Right cardiac atrium (tissue), 5 donors: ENCODE measurements around the gene CDH6. TPM values are rescaled to one million over a fixed set of nuclear protein-coding genes. Genes with fewer than 3 reads are reported as not detected.

ENCODE experiments used
- ATAC-seq, 2 donors: fragments of 200-7000 bp; cut with Tn5 transposase; one replicate each; pipeline versions ENCODE4 v1.8.0 to v1.9.1; 2020; ENCODE audit warnings: moderate library complexity in 2 of 2, mild to moderate bottlenecking in 1 of 2
- DNase-seq, 3 donors: peaks; one replicate each; pipeline ENCODE4 v3.0.0-alpha.2; 2020
- H3K27ac ChIP-seq: one replicate; pipeline ENCODE4 v1.5.1; 2013; ENCODE audit warnings: mild to moderate bottlenecking, low read length, control low read depth, moderate library complexity
- H3K27me3 ChIP-seq: one replicate; pipeline ENCODE4 v1.6.1; 2013; ENCODE audit not compliant: control insufficient read depth, insufficient read depth
- H3K4me1 ChIP-seq: one replicate; pipeline ENCODE4 v1.6.1; 2013; ENCODE audit warnings: low read length; ENCODE audit not compliant: control insufficient read depth, insufficient read depth
- H3K4me3 ChIP-seq: one replicate; pipeline ENCODE4 v1.5.1; 2013; ENCODE audit warnings: low read length, control low read depth
- H3K9me3 ChIP-seq: one replicate; pipeline ENCODE4 v1.6.1; 2013; ENCODE audit warnings: low read length; ENCODE audit not compliant: control insufficient read depth
- WGBS: extraction: QIAGEN DNeasy Blood & Tissue Kit; methylation state at CpG from one replicate; pipeline ENCODE4 v1.1.7; 2013; 5-methylcytosine and 5-hydroxymethylcytosine counted together
- intact Hi-C, 4 donors: fragments of 100-400 bp; cut with DNase I; formaldehyde crosslinking; loops; one replicate each; pipeline versions ENCODE4 v1.11.0 to v1.14.0; 2022 to 2023
- polyA plus RNA-seq: library from polyadenylated mRNA; stranded (reverse); fragments of 200-250 nt; gene quantifications from one replicate; pipeline ENCODE4 v1.2.3, GENCODE V29; 2013
- total RNA-seq, 4 donors: library from RNA; stranded (reverse); fragmentation: NEBNext Ultra II Directional; extraction: Animal tissue kit (Norgen Biotek cat#: 25700); gene quantifications; one replicate each; pipeline ENCODE4 v1.2.1, GENCODE V29; 2021
- donor health status: healthy with polysubstance abuse.
- donor health status: DM: no; HTN: yes; CAD: no.
- donor health status: DM: no; HTN: no; CAD: no.
- donor health status: DM: no; HTN: yes; CAD: no; lungs with severe emphysema.
- donor health status: DM: yes; HTN: yes; CAD: no.

CDH6 gene
- total and polyA plus RNA-seq, 5 donors = 0.65 to 1.7 (median 1.0) TPM

DNA sequence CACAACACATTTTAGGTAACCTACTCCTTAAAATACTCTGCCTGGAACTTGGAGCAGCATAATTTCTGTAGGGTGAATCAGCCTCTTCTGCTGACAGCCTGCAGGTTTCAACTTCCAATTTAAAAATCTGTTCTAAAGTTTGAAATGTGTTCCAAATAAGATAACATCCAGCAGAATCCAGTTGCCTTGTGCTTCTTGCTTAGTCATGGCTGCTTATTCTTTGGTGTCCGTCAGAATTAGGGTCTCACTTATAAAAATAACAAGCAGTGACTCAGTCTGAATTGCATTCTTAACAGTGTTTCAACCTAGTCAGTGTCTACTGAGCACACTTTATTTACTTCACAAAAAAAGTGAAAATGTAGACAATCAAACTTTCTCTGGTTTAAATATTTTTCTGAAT is 3.7 kb downstream of the CDH6 start:
- Histone ChIP-seq H3K9me3 (no peaks in the 10 kb centered on the region), H3K4me1 (no peaks in the 10 kb centered on the region), H3K27ac (no peak overlapping the region), H3K4me3 (no peak overlapping the region), H3K27me3 (no peaks in the 10 kb centered on the region)
- intact Hi-C loops = no loop called here
- DNase-seq = no peak
- WGBS = 17% methylated on average over 1 of the region's 1 CpG
- ATAC-seq = no peak

DNA sequence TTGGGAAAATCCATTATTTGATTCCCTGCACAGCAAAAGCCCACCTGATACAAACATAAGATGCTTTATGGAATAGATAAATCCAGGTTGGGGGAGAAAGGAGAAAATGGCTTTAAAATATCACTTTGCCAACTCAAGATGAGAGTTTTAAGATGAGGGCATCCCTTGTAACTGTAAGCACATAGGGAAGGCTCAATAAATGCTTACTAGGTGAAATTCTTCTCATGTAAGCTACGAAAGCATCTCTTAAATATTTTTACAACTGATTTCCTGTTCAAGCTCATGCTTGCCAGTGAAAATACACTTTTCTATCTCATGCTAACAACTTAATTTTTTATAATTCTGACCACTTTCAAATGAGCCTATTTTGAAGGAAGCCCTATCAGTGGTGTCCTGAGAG is 11.5 kb downstream of the CDH6 start:
- no peaks in the 10 kb centered on the region for H3K27me3 ChIP-seq
- H3K4me3 ChIP-seq = no peak overlapping the region
- no peaks in the 10 kb centered on the region for H3K9me3 ChIP-seq
- DNase-seq (no peak), ATAC-seq (no peak)
- 46% methylated on average over 1 of the region's 1 CpG for WGBS
- intact Hi-C loops = no loop called here
- no peak overlapping the region for H3K27ac ChIP-seq
- H3K4me1 ChIP-seq = no peaks in the 10 kb centered on the region

DNA sequence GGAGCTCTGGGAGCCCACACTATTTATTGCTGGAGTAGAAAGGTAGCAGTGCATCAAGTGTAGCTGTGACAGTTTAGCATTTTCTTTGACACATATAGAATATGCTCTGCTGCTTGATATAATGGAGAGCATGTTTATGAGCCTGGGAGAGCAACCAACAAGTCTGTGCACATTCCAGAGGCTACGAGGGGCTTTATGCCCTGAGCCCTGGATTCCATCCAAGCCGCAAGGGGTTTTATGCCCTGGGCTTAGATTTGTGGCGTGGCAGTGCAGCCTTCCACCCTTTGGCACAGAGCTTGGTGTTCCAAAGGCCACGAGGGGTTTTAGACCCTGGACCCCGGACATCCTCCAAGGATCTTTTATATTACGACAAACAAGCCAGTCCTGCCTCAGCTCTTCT is 14.6 kb downstream of the CDH6 start:
- no peak overlapping the region for H3K27ac ChIP-seq
- ATAC-seq (no peak), DNase-seq (no peak)
- no peaks in the 10 kb centered on the region for H3K27me3 ChIP-seq
- no peaks in the 10 kb centered on the region for H3K4me1 ChIP-seq
- H3K9me3 ChIP-seq = no peaks in the 10 kb centered on the region
- intact Hi-C loops = no loop called here
- WGBS = 92% methylated on average over 6 of the region's 6 CpGs
- H3K4me3 ChIP-seq = no peak overlapping the region

DNA sequence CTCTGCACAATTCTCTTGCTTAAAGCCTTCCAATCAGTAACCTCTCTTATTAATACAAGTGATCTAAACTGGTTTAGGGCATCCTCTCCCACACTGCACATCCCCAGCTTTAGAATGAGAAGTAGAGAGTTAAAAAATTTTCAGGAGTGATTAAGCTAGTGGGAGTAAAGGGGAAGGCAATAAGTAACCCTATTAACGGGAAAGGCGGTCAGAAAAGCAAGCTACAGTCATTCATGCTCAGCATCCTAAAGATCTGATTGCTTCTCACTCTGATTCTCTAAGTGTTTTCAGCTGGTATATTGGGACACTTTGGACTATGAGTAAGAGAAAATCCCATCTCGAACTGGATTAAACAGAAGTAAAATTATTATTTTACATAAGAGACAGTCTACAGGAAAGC is 15.8 kb downstream of the CDH6 start:
- WGBS = 65% methylated on average over 3 of the region's 3 CpGs
- peaks cover 2% of the 10 kb centered on the region for H3K4me1 ChIP-seq
- H3K9me3 ChIP-seq = peaks cover 2% of the 10 kb centered on the region
- DNase-seq (no peak), ATAC-seq (no peak)
- H3K27me3 ChIP-seq = no peaks in the 10 kb centered on the region
- H3K27ac ChIP-seq = no peak overlapping the region
- no peak overlapping the region for H3K4me3 ChIP-seq
- intact Hi-C loops = no loop called here

DNA sequence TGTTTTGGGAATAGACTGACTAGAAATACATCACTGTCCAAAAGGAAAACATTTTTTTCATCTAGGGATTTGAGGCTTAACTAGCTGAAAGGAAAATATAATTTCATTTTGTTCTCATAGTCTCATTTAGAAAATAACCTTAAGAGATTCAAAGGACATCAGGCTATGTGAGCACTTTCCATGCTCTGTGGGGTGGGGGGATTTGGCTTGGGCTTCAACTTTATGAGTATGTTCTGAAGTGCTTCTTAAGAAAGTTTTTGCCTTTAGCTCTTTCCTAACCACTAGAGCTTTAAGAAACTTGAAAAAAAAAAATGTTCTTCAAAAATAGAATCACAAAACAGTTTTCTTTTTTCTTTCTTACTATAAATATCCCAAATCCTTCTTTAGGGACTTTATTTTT is 17.6 kb downstream of the CDH6 start:
- no peak for ATAC-seq
- Histone ChIP-seq H3K27ac (no peak overlapping the region), H3K27me3 (no peaks in the 10 kb centered on the region)

DNA sequence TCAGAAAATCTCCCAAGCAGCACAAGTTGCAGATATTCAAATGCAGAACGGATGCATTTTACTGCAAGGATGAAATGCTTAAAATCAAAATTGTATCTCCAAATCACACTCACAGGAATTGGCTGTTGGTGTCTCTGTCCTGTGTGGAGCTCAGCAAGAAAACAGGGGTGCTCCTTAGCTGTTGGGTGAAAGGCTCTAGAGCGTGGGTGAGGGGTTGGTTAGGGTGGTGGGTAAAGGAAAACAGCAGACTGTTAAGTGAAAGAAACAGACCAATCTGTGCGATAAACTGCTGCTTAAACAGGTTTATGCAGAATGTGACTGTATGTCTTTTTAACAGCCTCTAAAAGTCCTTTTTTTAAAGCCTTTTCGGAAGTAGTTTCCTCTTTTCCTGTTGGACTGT is 19.8 kb downstream of the CDH6 start:
- no peak for DNase-seq
- intact Hi-C loops = no loop called here
- no peak for ATAC-seq
- 59% methylated on average over 4 of the region's 4 CpGs for WGBS
- Histone ChIP-seq H3K27ac (no peak overlapping the region), H3K9me3 (peaks cover 2% of the 10 kb centered on the region), H3K4me1 (peaks cover 2% of the 10 kb centered on the region), H3K27me3 (no peaks in the 10 kb centered on the region), H3K4me3 (no peak overlapping the region)

More for the DNA sequence above, 17.6 kb downstream of the CDH6 start:
- intact Hi-C loops = no loop called here
- Histone ChIP-seq H3K4me1 (peaks cover 2% of the 10 kb centered on the region), H3K4me3 (no peak overlapping the region), H3K9me3 (peaks cover 2% of the 10 kb centered on the region)
- no peak for DNase-seq

DNA sequence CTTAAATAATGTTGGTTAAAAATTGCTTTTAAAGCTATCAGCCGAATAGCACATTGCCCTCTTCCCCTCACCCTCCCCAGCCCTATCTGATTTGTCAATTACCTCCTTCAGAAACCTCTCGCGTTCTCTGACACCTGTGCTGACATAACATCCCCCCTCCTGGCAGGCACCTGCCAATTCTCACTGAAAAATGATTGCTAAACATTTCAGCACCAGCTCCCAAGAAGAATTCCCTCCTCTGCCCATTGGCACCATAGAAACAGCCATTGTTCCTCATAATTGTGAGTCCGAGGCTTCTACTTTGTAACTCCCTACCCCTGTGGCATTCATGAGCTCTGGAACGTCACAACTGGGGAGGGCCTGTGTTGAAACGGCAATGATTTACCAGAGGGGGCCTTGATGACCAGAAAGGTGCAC is 20.2 kb downstream of the CDH6 start:
- intact Hi-C loops = no loop called here
- Histone ChIP-seq H3K9me3 (peaks cover 2% of the 10 kb centered on the region), H3K27ac (no peak overlapping the region), H3K4me1 (peaks cover 2% of the 10 kb centered on the region), H3K4me3 (no peak overlapping the region), H3K27me3 (no peaks in the 10 kb centered on the region)
- DNase-seq = no peak
- no peak for ATAC-seq
- WGBS = 22% methylated on average over 6 of the region's 6 CpGs

DNA sequence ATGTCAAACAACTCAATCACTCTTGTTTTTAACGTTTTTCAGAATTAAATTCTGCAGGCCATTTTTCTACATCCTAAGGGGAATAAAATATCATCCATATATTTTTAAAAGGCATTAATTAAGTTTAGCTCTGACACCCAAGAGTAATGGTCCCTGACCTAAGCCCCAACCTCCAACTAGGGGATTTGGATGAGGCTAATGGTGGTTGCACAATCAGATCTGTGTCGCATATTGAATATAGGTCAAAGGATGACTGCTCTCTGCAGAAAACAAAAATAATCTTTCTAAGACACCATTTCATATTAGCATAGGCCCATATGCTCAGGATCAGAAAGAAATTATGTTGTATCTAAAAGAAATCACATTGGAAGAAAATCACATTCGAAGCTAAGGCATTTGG is 20.7 kb downstream of the CDH6 start:
- H3K27ac ChIP-seq = no peak overlapping the region
- 52% methylated on average over 3 of the region's 3 CpGs for WGBS
- peaks cover 2% of the 10 kb centered on the region for H3K4me1 ChIP-seq
- H3K9me3 ChIP-seq = peaks cover 2% of the 10 kb centered on the region
- no peak for DNase-seq
- ATAC-seq = no peak
- intact Hi-C loops = no loop called here
- no peak overlapping the region for H3K4me3 ChIP-seq
- H3K27me3 ChIP-seq = no peaks in the 10 kb centered on the region

DNA sequence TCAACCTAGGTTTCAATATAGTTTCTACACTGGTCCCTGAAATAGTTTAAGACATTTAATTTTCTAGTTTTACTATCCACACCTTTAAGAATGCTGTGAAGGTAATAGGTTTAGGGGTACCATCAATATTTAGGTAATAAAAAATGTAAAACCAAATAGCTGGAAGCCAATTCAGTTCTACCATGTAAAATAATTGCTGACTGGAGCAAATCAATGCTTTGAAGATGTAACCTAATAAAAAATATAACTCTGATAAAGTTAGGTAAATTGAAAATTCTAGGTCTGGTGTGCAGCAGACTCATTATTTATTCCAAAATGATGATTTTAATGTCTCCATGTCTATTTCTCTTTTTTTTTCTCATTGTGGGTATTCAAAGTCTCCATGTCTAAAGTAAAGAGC is 21.8 kb downstream of the CDH6 start:
- intact Hi-C loops = no loop called here
- Histone ChIP-seq H3K4me3 (no peak overlapping the region), H3K27me3 (no peaks in the 10 kb centered on the region), H3K27ac (no peak overlapping the region), H3K9me3 (peaks cover 2% of the 10 kb centered on the region), H3K4me1 (peaks cover 2% of the 10 kb centered on the region)
- no peak for ATAC-seq
- no peak for DNase-seq

DNA sequence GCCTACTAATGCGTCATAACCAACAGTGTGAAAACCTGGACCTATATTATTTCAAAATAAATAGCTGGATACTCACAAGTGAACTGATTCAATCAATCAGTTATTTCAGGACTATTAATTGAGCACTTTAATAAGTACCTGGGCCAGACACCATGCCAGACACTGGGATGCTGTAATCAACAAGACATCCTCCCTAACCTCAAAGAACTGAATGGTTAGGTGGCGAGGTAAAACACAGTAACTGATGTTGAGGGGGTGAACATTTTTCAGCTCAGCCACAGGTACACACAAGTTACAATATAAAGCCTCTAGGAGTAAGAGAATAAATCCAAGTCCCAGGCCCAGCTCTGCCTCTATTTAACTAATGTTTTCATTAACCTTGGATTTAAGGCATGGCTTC is 24.0 kb downstream of the CDH6 start:
- intact Hi-C loops = no loop called here
- DNase-seq = no peak
- 91% methylated on average over 2 of the region's 2 CpGs for WGBS
- peaks cover 2% of the 10 kb centered on the region for H3K4me1 ChIP-seq
- H3K9me3 ChIP-seq = peaks cover 2% of the 10 kb centered on the region
- ATAC-seq = no peak
- no peak overlapping the region for H3K27ac ChIP-seq
- H3K27me3 ChIP-seq = no peaks in the 10 kb centered on the region
- H3K4me3 ChIP-seq = no peak overlapping the region

DNA sequence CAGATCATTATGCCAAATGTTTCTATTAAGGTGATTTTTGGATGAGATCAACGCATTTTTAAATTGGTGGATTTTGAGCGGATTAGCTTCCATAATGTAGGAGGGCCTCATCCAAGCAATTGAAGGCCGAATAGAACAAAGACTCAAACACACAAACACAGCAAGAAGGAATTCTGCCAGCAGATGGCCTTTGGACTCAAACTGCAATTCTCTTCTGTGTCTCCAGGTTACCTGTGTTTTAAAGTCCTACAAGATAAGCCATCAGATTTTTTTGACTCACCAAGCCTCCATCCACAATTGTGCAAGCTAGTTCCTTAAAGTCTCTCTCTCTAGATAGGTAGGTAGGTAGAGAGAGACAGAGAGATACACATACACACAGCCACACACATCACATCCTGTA is 25.5 kb downstream of the CDH6 start:
- Histone ChIP-seq H3K4me3 (no peak overlapping the region), H3K27ac (no peak overlapping the region), H3K4me1 (no peaks in the 10 kb centered on the region), H3K9me3 (no peaks in the 10 kb centered on the region), H3K27me3 (no peaks in the 10 kb centered on the region)
- DNase-seq (no peak), ATAC-seq (no peak)
- intact Hi-C loops = no loop called here
- WGBS = 89% methylated on average over 3 of the region's 3 CpGs

DNA sequence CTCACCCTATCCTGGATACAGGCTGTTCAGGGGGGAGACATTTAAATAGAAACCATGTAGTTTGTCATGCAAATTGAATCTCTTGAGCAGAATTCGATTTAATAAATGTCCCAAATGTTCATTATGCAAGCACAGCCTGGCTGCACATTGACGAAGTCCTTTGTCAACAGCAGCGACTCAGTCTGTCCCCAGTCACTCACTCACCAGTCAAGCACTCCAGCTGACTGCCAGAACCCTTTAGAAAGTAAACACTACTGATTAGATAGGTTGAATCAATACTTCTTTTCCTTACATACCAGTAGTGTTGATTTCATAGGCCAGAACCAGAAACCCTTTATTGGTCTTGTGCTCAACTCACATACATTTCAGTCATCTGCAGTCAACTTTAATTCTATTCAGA is 27.5 kb downstream of the CDH6 start:
- ATAC-seq = no peak
- H3K4me1 ChIP-seq = no peaks in the 10 kb centered on the region
- H3K4me3 ChIP-seq = no peak overlapping the region
- intact Hi-C loops = no loop called here
- WGBS = 15% methylated on average over 3 of the region's 3 CpGs
- H3K9me3 ChIP-seq = no peaks in the 10 kb centered on the region
- no peak for DNase-seq
- no peak overlapping the region for H3K27ac ChIP-seq
- H3K27me3 ChIP-seq = no peaks in the 10 kb centered on the region
